IPS DF 19.7 (cell line): ENCODE results near the gene RNPEP.
"Not testable (repeated sequence)": the region's sequence is repeated elsewhere in the genome, so short reads cannot be mapped to it uniquely, and the experiment has no call there.

Experiments used
- DNase-seq: peaks from one replicate; pipeline ENCODE4 v3.0.0-alpha.2; 2013; ENCODE audit warnings: low read depth, low spot score

The RNPEP gene

DNA sequence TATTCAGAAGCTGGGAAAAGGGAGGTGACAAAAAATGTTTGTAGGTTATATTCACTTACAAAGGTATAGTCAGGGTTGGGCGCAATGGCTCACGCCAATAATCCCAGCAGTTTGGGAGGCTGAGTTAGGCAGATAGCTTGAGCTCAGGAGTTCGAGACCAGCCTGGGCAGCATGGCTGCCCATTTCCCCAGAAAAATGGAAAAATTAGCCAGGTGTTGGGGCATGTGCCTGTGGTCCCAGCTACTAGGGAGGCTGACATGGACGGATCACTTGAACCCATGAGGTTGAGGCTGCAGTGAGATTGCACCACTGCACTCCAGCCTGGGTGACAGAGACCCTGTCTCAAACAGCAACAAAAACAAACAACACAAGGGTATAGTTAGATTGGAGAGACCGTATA is 24.1 kb upstream of the RNPEP start:
- DNase-seq: no peak

DNA sequence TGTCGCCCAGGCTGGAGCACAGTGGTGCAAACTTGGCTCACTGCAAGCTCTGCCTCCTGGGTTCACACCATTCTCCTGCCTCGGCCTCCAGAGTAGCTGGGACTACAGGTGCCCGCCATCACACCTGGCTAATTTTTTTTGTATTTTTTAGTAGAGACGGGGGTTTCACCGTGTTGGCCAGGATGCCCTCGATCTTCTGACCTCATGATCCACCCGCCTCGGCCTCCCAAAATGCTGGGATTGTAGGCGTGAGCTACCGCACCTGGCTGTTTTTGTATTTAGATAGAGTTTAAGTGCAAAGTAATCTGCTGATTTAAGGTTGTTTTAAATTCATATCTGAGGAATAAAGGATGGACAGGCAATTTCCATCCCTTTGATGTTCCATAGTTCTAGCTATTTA is 20.1 kb upstream of the RNPEP start:
- not testable (repeated sequence) for DNase-seq

DNA sequence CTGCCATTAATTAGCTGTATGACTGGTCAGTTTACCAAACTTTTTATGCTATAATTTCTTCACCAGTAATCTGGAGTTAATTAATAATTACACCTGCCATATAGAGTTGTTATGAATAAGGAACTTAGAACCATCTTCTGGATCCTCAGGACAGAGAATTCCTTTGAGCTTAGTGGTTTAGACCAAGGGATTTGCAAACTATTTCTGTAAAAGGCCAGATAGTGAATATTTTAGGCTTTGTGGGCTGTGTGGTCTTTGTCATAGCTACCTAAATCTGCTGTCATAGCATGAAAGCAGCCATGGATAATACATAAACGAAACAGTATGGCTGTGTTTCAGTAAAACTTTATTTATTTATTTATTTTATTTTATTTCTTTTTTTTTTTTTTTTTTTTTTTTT is 18.2 kb upstream of the RNPEP start:
- no peak for DNase-seq

DNA sequence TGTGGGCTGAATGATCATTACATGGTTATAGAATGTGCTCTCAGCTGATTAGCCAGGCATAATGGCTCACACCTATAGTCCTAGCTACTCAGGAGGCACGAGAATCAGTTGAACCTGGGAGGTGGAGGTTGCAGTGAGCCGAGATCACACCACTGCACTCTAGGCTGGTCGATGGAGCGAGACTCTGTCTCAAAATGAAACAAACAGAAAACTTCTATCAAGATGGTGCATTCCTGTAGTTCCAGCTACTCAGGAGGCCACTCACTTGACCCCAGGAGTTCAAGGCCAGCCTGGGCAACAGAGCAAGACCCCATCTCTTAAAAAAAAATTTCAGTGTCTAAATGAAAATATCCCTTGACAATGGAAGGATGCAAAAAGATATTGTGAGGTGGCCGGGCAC is 16.3 kb upstream of the RNPEP start:
- no peak for DNase-seq

DNA sequence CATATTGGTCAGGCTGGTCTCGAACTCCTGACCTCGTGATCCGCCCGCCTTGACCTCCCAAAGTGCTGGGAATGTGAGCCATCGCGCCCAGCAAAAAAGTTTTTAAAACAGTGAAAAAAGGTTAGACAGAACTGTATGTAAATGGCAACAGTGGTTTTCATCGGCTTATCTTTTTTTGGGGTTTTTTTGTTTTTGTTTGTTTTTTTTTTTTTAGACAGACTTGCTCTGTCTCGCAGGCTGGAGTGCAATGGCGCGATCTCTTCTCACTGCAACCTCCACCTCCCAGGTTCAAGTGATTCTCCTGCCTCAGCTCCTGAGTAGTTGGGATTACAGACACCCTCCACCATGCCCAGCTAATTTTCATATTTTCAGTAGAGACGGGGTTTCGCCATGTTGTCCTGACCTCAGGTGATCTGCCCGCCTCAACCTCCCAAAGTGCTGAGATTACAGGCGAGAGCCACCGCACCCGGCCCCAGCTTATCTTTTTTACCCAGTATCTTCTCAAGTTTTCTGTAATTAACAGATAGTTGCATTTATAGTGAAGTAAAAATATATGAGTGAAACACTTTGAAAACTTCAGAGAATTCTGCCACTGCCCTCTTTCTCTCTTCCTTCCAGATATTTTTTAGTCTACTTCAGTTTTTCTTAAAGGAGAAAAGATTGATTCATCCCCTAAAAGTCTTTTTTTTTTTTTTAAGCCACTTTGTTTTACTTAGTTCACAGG is 14.1 kb upstream of the RNPEP start:
- no peak for DNase-seq

DNA sequence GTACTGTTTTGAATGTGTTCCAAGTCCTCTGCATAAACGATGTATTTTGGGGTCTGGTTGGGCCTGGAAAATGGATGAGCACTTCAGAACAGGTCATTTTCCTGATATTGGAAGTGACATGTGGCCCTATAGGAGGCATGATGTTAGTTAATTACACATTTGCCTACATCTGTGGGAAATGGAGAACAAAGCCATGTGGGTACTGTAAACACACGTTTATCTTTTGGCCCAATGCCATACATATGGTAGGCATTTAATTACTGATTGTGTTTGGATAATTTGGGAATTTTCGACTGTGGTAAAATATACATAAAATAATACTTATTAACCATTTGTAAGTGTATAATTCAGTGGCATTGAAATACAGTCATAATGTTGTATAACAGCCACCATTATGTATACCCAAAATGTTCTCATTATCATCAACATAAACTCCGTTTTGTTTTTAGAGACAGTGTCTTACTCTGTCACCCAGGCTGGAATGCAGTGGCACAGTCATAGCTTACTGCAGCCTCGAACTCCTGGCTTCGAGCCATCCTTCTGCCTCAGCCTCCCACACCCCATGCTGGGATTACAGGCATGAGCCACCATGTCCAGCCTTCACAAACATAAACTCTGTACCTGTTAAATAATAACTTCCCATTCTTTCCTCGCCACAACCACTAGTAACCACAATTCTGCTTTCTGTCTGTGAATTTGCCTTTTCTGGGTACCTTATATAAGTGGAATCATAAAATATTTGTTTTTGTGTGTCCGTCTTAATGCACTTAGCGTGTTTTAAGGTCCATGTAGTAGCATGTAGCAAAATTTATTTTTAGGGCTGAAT is 11.9 kb upstream of the RNPEP start:
- DNase-seq: no peak

- DNase-seq: no peak
These were observed 296 bp upstream of the RNPEP start for GRCh38 chr1:201982082-201982622.

DNA sequence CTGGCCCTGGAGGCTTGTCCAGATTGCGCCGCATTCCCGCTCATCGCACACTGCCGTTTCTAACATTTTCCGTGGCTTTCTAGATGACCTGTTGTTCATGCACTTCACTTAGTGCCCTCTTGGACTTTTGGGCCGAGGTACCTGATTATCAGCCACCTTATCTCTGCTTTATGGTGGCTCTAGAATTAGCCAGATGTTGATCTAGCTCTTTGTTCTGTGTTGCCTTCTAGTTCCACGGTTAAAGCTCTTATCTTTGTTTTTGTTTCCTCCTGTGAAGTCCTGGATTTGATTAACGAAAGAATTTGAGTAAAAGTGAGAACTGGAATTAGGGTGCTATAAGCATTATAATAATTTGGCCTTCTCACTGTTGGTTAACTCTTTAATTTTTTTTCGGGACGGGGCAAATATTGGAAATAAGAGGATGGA is 945 bp downstream of the RNPEP start:
- no peak for DNase-seq

DNA sequence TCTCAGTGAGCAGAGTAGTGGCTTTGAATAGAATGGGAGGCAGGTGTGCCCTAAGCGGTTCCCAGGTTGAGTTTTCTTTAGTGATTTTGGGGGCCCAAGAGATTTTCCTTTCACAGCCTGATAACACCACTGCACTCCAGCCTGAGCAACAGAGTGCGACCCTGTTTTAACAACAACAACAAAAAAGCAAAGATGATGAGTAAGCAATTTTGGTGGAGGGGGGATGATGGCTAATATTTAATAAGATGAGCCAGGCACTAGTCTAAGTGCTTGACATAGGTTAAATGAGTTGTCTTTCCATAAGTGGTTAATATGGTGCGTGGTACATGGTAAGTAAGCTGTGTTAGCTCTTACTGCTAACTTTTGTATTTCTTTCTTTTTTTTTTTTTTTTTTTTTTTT is 2.0 kb downstream of the RNPEP start:
- no peak for DNase-seq

GRCh38 chr1:201985355-201985754 is 2.9 kb downstream of the RNPEP start:
- no peak for DNase-seq

- DNase-seq: no peak
These were observed 6.2 kb downstream of the RNPEP start for GRCh38 chr1:201988601-201989000.

DNA sequence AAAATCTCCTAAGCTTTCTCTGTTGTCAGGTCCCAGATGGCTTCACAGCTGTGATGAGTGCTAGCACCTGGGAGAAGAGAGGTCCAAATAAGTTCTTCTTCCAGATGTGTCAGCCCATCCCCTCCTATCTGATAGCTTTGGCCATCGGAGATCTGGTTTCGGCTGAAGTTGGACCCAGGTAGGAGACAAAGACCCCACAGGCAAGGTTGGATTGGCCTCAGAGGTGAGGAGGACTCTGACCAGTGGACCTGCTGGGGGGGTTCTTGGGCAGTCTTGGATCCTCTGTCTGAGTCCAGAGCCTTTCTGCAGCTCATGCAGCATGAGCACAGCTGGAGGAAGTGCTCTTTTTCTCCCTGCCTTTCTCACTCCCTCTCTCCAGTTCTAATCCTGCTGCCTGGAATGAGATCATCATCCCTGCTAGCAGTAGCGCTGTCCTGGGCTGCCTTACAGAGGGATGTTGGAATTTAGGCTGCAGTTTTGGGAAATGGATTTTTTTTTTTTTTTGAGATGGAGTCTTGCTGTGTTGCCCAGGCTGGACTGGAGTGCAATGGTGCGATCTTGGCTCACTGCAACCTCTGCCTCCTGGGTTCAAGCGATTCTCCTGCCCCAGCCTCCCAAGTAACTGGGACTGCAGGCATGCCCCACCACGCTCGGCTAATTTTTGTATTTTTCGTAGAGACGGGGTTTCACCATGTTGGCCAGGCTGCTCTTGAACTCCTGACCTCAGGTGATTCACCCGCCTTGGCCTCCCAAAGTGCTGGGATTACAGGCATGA is 7.1 kb downstream of the RNPEP start:
- DNase-seq: no peak

DNA sequence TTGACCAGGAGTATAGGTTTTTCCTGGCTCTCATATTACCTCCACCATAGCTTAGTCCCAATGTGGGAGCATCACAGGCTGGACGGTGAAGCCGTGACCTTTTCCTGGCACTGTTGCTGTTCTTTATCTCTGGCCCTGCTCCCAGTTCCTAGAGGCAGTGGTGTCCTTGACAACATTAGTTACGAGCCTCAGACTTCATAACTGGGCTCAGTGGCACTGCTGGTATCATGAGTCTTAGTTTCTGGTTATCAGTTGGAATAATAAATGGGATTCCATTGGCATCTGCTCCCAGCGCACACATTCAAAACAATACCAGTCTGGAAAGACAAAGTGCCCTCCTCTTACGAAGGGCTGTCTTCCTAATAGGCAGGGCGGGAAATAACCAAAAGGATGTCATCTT is 8.0 kb downstream of the RNPEP start:
- DNase-seq: no peak

DNA sequence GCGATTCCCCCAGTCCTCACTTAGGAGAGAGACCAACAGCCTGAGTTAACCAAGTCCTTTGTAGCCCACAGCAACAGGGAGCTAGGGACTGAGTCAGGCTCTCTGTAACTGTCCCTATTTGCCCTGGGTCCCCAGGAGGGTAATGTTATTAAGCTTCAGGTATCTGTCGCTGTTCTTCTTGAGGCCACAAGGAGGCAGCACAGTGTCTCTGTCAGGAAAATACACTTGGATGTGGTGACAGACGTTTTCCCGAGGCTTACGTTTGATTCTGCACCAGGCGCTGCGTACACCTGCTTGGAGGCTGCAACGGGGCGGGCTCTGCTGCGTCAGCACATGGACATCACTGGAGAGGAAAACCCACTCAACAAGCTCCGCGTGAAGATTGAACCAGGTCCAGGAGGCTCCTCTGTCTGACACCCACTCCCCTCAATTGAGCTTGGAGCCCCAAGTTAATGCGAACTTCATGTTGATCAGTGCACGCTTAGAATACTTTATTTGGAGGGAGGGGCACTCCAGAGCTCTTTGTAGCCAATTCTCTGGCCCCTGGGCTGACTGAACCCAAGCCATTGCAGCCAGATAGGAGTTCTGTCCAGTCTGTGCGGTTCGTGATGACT is 17.3 kb downstream of the RNPEP start:
- DNase-seq: no peak

GRCh38 chr1:202002507-202002906 is 20.1 kb downstream of the RNPEP start:
- DNase-seq: no peak

- no peak for DNase-seq
These were observed 22.3 kb downstream of the RNPEP start for GRCh38 chr1:202004711-202005110.

DNA sequence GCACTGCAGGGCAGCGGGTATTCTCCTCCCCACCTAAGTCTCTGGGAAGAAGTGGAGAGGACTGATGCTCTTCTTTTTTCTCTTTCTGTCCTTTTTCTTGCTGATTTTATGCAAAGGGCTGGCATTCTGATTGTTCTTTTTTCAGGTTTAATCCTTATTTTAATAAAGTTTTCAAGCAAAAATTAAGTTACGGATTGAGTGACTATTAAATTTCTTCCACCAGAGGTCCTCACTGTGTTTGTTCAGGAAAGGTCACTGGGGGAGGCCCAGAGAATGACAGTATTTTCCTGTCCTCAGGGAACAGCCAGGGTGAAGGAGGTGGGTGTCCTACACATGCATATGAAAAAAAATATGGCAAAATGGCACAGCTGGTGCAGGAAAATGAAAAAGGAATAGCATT is 23.5 kb downstream of the RNPEP start:
- DNase-seq: no peak

- DNase-seq: no peak
These were observed 24.9 kb downstream of the RNPEP start for GRCh38 chr1:202007304-202007703.

GRCh38 chr1:202007805-202008489 is 25.5 kb downstream of the RNPEP start:
- peak; percentile 68 for DNase-seq

DNA sequence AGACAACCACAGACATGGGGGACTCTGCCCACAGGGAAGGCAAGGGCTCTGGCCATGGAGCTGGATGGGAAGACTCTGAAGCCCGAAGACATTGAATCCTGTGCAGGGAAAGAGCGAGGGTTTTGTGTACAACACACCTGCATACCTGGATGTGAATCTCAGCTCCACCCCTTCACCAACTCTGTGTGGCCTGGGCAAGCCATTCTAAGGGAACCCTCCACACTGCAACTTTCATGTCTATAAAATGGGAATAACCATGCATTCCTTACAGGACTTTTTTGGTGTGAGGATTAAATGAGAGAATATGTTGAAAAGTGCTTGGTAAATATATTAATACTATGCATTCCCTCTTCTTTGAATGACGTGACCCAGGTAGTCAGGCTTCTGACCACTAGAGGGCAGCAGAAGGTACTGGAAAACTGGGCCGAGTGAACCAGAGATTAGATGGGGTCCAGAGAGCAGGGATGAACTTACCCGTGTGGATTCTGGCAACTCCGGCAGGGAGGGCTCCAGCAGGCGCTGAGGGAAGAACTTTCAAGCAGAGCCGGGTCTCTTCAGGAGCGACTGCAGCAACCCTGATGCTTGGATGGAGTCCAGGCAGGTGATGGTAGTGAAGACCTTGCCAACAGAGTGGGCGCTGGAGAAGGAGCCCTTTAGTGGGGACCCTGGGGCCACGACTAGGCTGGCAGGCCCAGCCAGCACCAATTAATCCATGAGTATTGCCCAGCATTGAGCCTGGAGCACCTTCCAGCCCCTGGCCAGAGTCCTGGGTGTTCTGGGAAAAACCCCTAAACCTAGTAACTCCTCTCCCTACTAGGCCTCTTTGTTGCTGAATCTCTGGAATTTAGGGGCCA is 27.1 kb downstream of the RNPEP start:
- peak; percentile 54 for DNase-seq
